GM18870 (cell line): ENCODE measurements around the gene MCOLN3.
"Not testable (repeated sequence)": the region's sequence is repeated elsewhere in the genome, so short reads cannot be mapped to it uniquely, and the experiment has no call there.

Experiments
- ATAC-seq: cut with Tn5 transposase; IDR thresholded peaks from one replicate; pipeline ENCODE4 v1.9.1; 2021; ENCODE audit warnings: moderate library complexity; ENCODE audit not compliant: unreplicated experiment

MCOLN3 gene

GRCh38 chr1:85049735-85050166 lies 1.5 kb upstream of the MCOLN3 start:
- ATAC-seq, result no peak

- peak; percentile 24 for ATAC-seq
Observed at GRCh38 chr1:85047472-85048295, 616 bp downstream of the MCOLN3 start.

GRCh38 chr1:85047144-85047471 lies 1.2 kb downstream of the MCOLN3 start:
- no peak for ATAC-seq

GRCh38 chr1:85042413-85042812 lies 5.9 kb downstream of the MCOLN3 start:
- ATAC-seq, result no peak

GRCh38 chr1:85041793-85042192 lies 6.5 kb downstream of the MCOLN3 start:
- ATAC-seq, result no peak

GRCh38 chr1:85033221-85033620 lies 15.1 kb downstream of the MCOLN3 start:
- ATAC-seq, result no peak

- ATAC-seq, result no peak
Observed at GRCh38 chr1:85030536-85030935, 17.8 kb downstream of the MCOLN3 start.

GRCh38 chr1:85028151-85028550 lies 20.1 kb downstream of the MCOLN3 start:
- no peak for ATAC-seq

GRCh38 chr1:85027242-85027983 lies 20.9 kb downstream of the MCOLN3 start:
- peak; percentile 86 for ATAC-seq

GRCh38 chr1:85025940-85026339 lies 22.4 kb downstream of the MCOLN3 start:
- ATAC-seq, result no peak

- ATAC-seq, result no peak
Observed at GRCh38 chr1:85024736-85025135, 23.6 kb downstream of the MCOLN3 start.

GRCh38 chr1:85022700-85023099 lies 25.6 kb downstream of the MCOLN3 start:
- no peak for ATAC-seq

GRCh38 chr1:85019994-85020393 lies 28.3 kb downstream of the MCOLN3 start:
- ATAC-seq, result no peak

- no peak for ATAC-seq
Observed at GRCh38 chr1:85015826-85016225, 32.5 kb downstream of the MCOLN3 start.

GRCh38 chr1:85005641-85006040 lies 42.7 kb downstream of the MCOLN3 start:
- not testable (repeated sequence) for ATAC-seq

- ATAC-seq, result no peak
Observed at GRCh38 chr1:85001742-85002141, 46.6 kb downstream of the MCOLN3 start.

GRCh38 chr1:84998642-84999280 lies 49.5 kb downstream of the MCOLN3 start:
- ATAC-seq, result no peak

- no peak for ATAC-seq
Observed at GRCh38 chr1:84997667-84998600, 50.4 kb downstream of the MCOLN3 start.

- ATAC-seq, result no peak
Observed at GRCh38 chr1:84996846-84997666, 51.2 kb downstream of the MCOLN3 start, which contains the start of gene MCOLN2. TSS of gene MCOLN2 (minus strand) at chr1:84997113. CDS start at chr1:84996872, 241 bp downstream.
